OCI-LY7 (cell line): ENCODE results near the gene PPP1R3E.

Source experiments
- CTCF ChIP-seq: fragments of 200-600 bp; sonication (generic); conservative IDR thresholded peaks from 2 replicates; pipeline ENCODE4 v1.5.1; 2014; ENCODE audit warnings: mild to moderate bottlenecking, antibody characterized with exemption, low read length, moderate library complexity, mixed read lengths
- EZH2phosphoT487 ChIP-seq: fragments of 200-600 bp; sonication (generic); IDR thresholded peaks from 2 replicates; pipeline ENCODE4 v1.6.1; 2018; ENCODE audit warnings: low read depth, borderline replicate concordance, mild to moderate bottlenecking, mixed run types, antibody characterized with exemption, low read length, moderate library complexity, mixed read lengths

DNA sequence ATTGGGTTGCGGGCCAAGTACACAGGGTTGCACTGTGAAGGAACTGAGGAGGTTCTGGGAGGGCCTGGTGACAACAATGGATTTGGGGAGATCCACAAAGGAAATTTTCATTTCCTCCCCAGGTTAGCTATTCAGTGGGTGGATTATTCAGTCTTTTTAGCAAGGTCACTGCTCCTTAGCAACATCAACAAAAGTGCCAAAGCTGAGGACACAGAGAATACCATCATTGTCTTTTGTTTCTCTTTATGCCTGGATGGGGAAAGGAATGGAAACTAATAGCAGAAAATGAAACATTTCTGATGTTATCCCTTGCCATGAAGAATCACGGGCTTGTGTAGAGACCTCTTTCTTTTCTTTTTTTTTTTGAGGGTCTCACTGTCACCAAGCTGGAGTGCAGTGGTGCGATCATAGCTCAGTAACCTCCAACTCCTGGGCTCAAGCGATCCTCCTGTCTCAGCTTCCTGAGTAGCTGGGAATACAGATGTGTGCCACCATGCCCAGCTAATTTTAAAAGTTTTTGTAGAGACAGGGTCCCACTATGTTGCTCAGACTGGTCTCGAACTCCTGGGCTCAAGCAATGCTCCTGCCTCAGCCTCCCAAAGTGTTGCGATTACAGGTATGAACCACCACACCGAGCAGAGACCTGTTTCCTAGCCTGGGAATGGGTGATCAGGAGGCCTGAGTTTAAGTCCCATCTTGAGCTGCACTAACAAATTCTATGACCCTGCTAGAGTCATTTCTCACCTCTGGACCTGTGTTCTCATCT lies 6.5 kb downstream of the PPP1R3E start:
- TF ChIP-seq CTCF (no peak), EZH2phosphoT487 (no peak)
